GM19043 (cell line): ENCODE measurements around the gene IDUA.

Experiments
- ATAC-seq: cut with Tn5 transposase; IDR thresholded peaks from one replicate; pipeline ENCODE4 v1.9.1; 2021; ENCODE audit warnings: low read depth; ENCODE audit not compliant: unreplicated experiment

IDUA gene

DNA sequence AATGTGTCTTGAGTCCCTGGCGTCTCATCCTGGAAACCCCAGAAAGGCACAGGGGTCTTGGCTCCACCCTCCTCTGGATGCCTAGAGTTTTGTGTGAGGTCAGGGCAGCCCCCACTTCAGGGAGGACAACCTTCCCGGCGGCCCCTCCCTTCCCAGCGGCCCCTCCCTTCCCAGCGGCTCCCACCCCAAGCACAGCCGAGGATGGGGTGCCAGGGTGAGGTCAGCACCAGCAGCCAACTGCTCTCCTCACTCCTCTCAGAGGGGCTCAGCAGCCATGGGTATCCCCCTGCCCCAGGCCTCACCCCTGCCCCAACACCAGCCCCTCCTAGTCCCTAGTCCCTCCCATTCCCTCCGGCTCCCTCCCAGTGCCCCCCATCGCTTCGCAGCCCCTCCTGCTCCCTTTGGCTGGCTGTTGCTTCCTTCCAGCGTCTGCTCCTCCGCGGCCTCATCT lies 30.9 kb upstream of the IDUA start:
- ATAC-seq: no peak

- ATAC-seq: no peak
Observed at GRCh38 chr4:956531-957230, 30.2 kb upstream of the IDUA start.

DNA sequence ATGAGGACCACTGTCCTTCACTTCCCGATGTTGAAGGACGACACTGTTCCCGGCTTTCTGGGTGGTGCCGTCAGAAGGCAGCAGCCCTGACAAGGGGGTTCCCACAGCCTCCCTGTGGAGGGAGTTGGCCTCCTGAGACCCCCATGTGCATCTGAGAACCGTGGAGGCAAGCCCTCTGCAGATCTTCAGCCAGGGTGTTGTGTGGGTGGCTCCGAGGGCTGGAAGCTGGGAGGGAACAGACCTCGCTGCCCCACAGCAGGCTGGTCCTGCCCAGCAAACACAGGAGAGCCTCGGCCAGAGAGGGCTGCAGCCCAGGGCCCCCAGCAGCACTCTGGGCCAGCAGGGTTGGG lies 29.6 kb upstream of the IDUA start:
- no peak for ATAC-seq

- ATAC-seq: no peak
Observed at GRCh38 chr4:957581-958313, 29.1 kb upstream of the IDUA start.

- ATAC-seq: no peak
Observed at GRCh38 chr4:958314-958665, 28.6 kb upstream of the IDUA start.

- no peak for ATAC-seq
Observed at GRCh38 chr4:958696-959337, 28.0 kb upstream of the IDUA start.

GRCh38 chr4:959338-960139 lies 27.3 kb upstream of the IDUA start:
- no peak for ATAC-seq

GRCh38 chr4:960140-960635 lies 26.7 kb upstream of the IDUA start:
- no peak for ATAC-seq

DNA sequence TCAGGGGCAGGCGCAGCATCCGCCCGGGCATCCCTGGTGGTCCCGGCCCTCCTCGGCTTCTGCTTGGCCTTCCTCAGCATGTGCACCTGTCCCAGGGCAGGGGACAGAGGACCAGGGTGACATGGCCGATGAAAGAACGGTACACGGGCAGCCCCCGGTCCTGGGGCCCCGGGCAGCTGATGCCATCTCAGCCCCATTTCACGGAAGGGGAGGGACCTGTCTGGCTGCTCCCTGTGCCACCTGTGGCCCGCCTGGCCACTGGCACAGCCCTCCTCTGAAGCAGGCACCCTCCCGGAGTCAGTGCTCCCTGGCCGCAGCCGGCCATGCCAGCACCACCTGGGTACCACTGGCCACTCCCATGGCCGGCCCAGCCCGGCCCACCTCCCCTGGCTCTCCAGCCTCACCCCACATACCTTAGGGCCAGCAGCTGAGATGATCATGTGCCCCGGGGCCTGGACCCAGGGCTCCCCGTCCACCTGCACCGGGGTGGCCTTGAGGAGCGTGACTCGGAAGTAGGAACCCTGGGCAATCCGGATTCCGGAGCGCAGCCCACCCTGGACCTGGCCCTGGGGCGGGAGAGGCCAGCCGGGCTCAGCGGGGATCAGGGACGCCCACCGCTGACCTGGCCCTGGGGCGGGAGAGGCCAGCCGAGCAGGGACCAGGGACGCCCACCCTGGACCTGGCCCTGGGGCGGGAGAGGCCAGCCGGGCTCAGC lies 26.1 kb upstream of the IDUA start:
- no peak for ATAC-seq

GRCh38 chr4:961351-962230 lies 25.3 kb upstream of the IDUA start:
- ATAC-seq: no peak

DNA sequence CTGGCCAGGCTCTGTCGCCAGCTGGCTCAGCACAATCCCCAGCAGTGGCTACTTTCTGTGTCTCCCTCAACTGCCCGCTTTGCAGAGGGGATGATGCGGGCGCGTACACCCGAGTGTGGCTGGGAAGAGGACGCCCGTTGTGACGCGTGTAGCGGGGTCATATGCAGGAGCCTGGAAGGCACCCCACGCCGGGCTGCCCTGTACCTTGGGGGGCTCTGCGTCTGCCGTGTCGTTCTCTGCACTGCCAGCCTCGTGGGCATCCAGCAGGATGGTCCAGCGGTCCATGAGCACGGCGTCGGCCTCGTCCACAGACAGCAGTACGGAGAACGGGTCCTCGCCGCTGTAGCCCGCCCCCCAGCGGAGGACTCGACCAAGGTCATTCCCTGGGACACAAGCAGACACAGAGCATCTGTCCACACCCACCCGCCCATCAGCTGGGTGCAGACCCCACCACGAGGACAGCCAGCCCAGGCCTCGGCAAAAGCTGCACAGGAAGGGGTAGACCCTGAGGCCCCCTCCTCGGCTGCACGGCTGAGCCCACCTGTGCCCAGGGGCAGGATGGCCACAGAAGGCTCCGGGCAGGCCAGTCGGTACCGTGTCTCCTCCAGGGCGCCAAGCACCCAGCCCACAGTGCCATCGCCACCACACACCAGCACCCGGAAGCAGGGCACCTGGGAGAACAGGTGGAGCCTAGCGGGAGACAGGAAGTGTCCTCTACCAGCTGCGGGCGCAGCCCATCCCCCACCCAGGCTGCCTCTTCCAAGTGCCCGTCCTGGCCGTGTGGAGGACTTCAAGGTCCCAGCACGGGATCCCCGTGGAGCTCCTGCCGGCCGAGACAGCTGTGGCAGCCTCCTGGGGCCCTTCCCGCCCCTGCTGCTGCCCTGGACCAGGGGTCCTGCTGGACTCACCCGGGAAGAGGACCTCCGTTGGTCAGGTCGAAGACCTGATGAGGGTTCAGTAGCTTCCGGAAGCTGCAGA lies 24.3 kb upstream of the IDUA start:
- ATAC-seq: no peak

- ATAC-seq: no peak
Observed at GRCh38 chr4:963276-964225, 23.3 kb upstream of the IDUA start.

- no peak for ATAC-seq
Observed at GRCh38 chr4:964346-965025, 22.4 kb upstream of the IDUA start.

DNA sequence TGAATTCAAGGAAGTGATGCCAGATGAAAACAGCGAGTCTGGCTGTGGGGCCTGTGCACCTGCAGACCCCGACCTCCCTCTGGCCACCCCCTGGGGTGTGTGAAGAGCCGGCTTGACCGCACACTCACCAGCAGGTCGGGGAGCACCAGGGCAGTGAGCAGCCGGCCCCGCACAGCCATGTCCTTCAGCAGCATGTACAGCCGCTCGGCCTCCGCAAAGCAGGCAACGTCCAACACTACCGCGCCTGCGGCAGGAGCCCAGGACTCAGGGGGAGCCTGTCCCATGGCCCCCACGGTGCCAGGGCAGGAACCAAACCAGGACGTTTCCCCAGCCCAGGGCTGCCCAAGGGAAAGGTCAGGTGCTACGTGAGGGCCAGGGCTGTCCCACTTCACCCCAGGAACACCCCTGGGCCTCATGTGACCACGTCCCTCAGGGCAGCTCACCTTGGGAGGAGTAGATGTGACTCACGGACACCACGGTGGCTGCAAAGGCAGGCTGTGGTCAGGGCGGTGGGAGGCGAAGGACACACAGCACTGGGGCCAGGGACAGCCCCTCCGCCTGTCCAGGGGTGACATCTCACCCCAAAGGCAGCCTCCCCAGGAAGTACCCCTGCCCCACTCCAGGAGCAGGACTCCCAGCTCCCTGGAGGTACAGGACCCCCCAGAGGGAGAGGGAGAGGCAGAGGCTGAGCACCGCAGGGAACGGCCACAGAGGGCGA lies 21.6 kb upstream of the IDUA start:
- no peak for ATAC-seq

DNA sequence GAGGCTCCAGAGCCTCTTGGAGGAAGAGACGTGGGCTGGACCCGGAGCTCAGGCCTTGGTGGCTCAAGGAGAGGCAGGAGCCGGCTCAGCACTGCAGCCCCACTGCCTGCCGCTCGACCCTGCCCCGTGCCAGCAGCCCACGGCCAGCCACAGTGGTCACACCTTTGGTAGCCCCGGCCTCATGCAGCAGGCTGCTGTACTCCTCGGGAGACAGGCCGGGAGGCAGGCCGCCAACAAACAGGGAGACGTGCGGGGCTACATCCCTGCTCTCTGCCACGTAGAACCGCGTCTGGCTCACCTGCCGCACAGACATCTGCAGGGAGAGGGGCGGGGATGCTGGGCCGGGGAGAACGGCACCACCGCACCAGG lies 21.1 kb upstream of the IDUA start:
- ATAC-seq: no peak
